NOMO-1 treated with dmso at 0.1 percent for 144 hours (cell line): ENCODE data around the gene TLR8.
"Not testable (repeated sequence)": the region's sequence is repeated elsewhere in the genome, so short reads cannot be mapped to it uniquely, and the experiment has no call there.

Experiments used
- DNase-seq: peaks from one replicate; lab custom pipeline; 2025; ENCODE audit not compliant: unreplicated experiment; lab: John Stamatoyannopoulos, UW

The TLR8 gene

DNA sequence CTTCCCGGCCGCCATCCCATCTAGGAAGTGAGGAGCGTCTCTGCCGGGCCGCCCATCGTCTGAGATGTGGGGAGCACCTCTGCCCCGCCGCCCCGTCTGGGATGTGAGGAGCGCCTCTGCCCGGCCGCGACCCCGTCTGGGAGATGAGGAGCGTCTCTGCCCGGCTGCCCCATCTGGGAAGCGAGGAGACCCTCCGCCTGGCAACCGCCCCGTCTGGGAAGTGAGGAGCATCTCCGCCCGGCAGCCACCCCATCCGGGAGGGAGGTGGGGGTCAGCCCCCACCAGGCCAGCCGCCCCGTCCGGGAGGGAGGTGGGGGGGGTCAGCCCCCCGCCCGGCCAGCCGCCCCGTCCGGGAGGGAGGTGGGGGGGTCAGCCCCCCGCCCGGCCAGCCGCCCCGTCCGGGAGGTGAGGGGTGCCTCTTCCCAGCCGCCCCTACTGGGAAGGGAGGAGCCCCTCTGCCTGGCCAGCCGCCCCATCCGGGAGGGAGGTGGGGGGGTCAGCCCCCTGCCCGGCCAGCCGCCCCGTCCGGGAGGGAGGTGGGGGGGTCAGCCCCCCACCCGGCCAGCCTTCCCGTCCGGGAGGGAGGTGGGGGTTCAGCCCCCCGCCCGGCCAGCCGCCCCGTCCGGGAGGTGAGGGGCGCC is 56.9 kb downstream of the TLR8 start:
- DNase-seq: not testable (repeated sequence)

DNA sequence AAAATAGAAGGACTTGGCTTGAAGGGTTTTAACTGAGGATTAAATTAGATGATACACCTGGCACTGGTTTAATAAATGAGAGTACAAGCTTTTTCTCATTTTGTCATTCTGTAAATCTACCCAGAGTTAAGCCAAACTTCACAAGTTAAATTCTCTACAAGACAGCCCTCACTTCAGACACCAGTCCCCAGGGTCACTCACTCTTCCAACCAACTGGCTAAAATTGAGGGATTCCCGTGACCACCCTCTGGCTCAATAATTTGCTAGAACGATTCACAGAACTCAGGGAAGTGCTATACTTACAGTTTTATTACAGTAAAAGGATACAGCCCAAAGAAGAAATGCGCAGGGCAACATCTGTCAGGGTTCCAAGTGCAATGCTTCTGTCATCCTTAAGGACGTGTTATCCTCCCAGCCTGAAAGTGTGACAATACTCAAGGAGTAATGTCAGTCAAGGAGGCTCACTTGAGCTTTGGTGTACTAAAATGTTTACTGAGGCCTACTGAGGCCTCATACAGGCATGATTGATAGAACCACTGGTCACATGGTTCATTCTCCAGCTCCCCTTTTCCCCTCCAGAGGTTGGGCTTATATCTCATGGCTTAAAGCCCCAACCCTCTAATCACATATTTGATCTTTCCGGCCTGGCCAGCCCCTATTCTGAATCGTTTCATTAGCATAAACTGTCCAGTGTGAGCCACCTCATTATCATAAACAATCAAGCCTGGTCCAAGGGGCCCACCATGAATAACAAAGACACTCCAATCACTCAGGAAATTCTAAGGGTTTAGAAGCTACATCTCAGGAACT is 58.9 kb downstream of the TLR8 start:
- DNase-seq: no peak

DNA sequence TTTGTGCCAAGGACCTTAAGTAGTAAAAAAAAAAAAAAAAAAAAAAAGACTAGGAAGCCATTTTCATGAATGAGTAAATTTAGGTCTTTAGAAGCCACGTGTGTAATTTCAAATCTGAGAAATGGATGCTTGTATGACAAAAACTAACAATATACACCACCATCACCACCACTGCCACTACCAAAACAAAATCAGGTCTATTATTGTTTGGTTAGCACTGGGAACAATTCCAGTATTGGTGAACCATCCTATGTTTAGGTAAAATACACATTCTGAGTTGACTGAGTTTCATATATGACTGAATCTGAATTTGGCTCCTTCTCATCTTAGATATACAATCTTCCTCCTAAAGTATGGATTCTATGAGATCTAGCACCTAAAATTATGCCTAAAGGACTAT is 59.7 kb downstream of the TLR8 start:
- DNase-seq: no peak

DNA sequence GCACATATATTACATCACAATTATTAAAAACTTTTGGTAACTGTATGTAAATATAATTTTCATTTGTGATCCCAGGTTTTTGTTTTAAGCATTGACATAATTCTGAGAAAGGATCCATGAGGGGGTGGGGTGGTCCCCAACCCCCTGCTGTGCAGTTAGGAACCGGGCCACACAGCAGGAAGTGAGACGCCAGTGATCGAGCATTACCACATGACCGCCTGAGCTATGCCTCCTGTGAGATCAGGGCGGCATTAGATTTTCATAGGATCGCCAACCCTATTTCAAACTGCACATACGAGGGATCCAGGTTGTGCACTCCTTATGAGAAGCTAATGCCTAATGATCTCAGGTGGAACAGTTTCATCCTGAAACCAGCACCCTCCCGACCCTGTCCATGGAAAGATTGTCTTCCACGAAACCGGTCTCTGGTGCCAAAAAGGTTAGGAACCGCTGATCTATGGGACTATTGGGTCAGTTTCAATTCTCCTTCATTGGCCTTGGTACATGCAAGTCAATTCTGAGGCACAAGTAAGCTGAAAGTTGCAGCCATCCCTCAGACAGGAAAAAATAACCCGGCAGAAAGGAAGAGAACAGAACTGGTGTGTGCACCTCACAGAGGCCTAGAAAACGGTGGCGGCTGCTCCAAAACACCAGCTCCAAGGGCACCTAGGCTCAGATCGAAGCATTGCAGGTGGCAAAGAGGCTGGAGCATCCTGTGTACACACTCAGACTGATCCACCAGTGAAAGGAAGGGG is 61.5 kb downstream of the TLR8 start:
- DNase-seq: no peak

DNA sequence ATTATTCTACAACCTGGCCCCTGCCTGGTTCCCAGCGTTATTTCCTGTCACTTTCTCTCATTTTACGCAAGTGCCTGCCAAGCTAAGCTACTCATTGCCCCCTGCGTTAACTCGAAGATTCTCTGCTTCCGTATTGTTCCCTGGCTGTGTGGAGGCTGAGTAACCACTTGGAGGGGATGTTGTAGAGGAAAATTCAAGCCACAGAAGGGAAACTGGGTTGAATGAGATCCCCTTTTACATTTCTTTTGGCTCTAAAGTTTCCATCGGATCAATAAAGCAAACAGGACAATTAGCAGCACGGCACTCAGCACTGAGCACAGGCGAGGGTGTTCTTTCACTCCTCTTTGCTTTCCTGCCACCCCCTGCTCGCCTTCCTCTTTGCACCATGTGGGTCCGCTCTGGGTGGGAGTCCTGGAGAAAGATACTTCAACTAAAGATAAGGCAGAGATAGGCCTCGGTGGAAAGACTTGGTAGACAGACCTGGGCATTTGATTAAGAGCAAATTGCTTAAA is 64.3 kb downstream of the TLR8 start:
- peak; percentile 90 for DNase-seq

DNA sequence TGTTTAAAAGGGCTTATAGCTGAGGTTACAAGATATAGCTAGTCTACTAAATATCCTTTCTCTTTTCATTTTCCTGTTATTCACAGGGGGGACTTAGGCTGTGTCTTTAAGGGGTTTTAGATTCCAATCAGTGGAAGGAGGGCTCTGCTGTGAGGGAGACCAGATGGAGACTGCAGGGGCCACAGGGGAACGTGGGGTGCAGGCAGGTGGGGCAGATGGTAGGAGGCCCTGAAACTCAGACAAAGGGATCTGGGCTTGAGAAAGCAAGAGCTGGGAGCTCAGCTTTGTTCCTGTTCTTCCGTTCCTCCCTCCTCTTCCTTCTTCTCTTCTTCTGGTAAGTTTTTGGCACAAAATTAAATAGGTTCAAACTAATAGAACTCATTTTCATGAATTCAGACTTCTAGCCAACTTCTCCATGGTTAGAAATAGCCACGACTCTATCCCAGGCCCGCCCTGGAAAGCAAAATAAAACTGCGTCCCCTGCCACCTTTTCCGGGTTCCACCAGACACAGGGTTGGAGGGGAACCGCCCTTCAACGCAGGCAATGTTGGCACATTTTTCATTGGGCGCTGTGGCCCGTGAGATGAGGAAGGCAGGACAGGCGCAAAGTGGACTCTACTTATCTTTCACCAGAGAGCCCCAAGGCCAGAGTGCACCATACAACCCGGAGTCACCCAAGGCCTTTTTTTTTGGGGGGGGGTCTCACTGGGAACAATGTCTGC is 65.0 kb downstream of the TLR8 start:
- DNase-seq: peak; percentile 39

DNA sequence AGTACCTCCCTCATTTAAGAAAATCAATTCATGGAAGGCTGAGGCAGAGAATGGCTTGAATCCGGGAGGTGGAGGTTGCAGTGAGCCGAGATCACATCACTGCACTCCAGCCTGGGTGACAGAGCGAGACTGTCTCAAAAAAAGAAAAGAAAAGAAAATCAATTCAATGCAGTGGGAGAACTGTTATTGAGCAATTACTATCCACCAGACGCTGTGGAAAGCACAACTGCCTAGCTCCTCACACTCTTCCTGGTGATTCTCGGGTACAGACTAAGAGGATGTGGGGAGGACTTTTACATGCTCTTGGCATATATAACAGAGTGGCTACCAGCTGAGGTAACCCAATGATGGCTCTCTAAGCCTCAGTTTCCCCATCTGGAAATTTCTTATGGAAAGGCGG is 65.8 kb downstream of the TLR8 start:
- DNase-seq: no peak
